CD4-positive, alpha-beta T cell (primary cell): ENCODE measurements around the gene TH. TPM values are rescaled to one million over a fixed set of nuclear protein-coding genes. Genes with fewer than 3 reads are reported as not detected.

Source experiments
- ATAC-seq: fragments of 200-7000 bp; cut with Tn5 transposase; one replicate; pipeline ENCODE4 v1.10.0; 2022; ENCODE audit warnings: mild to moderate bottlenecking; ENCODE audit not compliant: poor library complexity
- CTCF ChIA-PET: fragments of 350-600 bp; sonication (Branson Sonifier 250); formaldehyde crosslinking; loops from one replicate; lab custom pipeline; 2021; ENCODE audit warnings: antibody characterized with exemption, inconsistent platforms; lab: Charles Lee
- POLR2A ChIA-PET: fragments of 350-600 bp; sonication (Branson Sonifier 250); formaldehyde crosslinking; loops from one replicate; lab custom pipeline; 2021; ENCODE audit warnings: antibody characterized with exemption, inconsistent platforms; lab: Charles Lee
- DNase-seq, 14 experiments: peaks; one replicate each; pipeline ENCODE4 v3.0.0-alpha.2; 2013 to 2020; ENCODE audit warnings: mixed read lengths in 2 of 14
- H3K27ac ChIP-seq, 2 donors: one replicate each; pipeline versions ENCODE4 v1.5.1 to v1.7.0; 2013; ENCODE audit warnings: low read length in 2 of 2, low read depth in 1 of 2, mild to moderate bottlenecking in 1 of 2
- H3K27me3 ChIP-seq, 2 experiments: 1 replicate in 1 of 2; 2 replicates in 1 of 2; pipeline versions ENCODE4 v1.6.1 to v1.7.0; 2013; ENCODE audit warnings: low read length in 2 of 2, control low read depth in 1 of 2, mild to moderate bottlenecking in 1 of 2, moderate library complexity in 1 of 2; ENCODE audit not compliant: insufficient read depth in 2 of 2, control insufficient read depth in 1 of 2
- H3K36me3 ChIP-seq: one replicate; pipeline ENCODE4 v1.6.1; 2013; ENCODE audit warnings: low read length, control low read depth; ENCODE audit not compliant: insufficient read depth
- H3K4me1 ChIP-seq: one replicate; pipeline ENCODE4 v1.6.1; 2013; ENCODE audit warnings: low read length, control low read depth; ENCODE audit not compliant: insufficient read depth
- H3K4me3 ChIP-seq: one replicate; pipeline ENCODE4 v1.5.1; 2013; ENCODE audit warnings: mild to moderate bottlenecking, low read length, moderate library complexity
- H3K9me3 ChIP-seq, 2 experiments: 1 replicate in 1 of 2; 2 replicates in 1 of 2; pipeline versions ENCODE4 v1.6.1 to v1.7.0; 2013; ENCODE audit warnings: low read length in 2 of 2, mild to moderate bottlenecking in 2 of 2, control low read depth in 1 of 2, moderate library complexity in 1 of 2; ENCODE audit not compliant: control insufficient read depth in 1 of 2, insufficient read depth in 1 of 2
- H3K27ac Mint-ChIP-seq: one replicate; pipeline ENCODE4 v1.8.0; 2020; ENCODE audit warnings: mixed read lengths
- H3K27me3 Mint-ChIP-seq: one replicate; pipeline ENCODE4 v1.8.0; 2021; ENCODE audit warnings: mixed read lengths
- H3K36me3 Mint-ChIP-seq: one replicate; pipeline ENCODE4 v1.8.0; 2021; ENCODE audit warnings: low read depth, mixed read lengths
- H3K4me1 Mint-ChIP-seq: one replicate; pipeline ENCODE4 v1.8.0; 2021; ENCODE audit warnings: low read depth, mixed read lengths
- H3K4me3 Mint-ChIP-seq: one replicate; pipeline ENCODE4 v1.8.0; 2020; ENCODE audit warnings: mild to moderate bottlenecking, mixed read lengths
- H3K9me3 Mint-ChIP-seq: one replicate; pipeline ENCODE4 v1.8.0; 2020; ENCODE audit warnings: mixed read lengths
- intact Hi-C, 2 experiments: fragments of 100-400 bp; cut with DNase I in 1 of 2; cut with micrococcal nuclease in 1 of 2; formaldehyde crosslinking; loops; one replicate each; pipeline versions ENCODE4 v1.15.1 to v1.9.0; 2023 to 2025; cut with DNase I, micrococcal nuclease
- total RNA-seq, 174 experiments: library from RNA in 2 of 174; stranded (reverse) in 2 of 174; gene quantifications; one replicate each; pipeline ENCODE4 v1.2.3 and lab custom pipeline; 2021 to 2026
- TF ChIP-seq, protein P1 (sequence below): fragments of 200-600 bp; IDR thresholded peaks from one replicate; pipeline ENCODE4 v1.8.0; 2022; ENCODE audit warnings: antibody characterized with exemption, mild to moderate bottlenecking

Gene TH
- total RNA-seq, 2 experiments from 2014 or later, result not detected

DNA sequence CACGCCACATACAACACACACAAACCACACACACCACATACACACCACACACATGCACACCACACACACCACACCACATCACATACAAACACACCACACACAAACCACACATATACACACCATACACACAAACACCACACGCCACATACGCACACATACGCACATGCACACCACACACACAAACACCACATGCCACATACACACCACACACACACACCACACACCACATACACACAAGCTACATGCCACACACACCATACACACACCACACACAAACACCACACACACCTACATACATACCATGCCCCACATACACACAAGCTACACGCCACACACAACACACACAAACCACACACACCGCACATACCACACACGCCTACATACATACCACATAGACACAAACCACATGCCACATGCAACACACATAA is 15.7 kb upstream of the TH start:
- H3K4me1 Mint-ChIP-seq, result no peaks in the 10 kb centered on the region
- no peak for DNase-seq
- H3K27me3 ChIP-seq, result peaks cover 3 to 5% of the 10 kb centered on the region in 2 experiments
- H3K4me3 ChIP-seq, result no peak overlapping the region
- no peaks in the 10 kb centered on the region for H3K36me3 ChIP-seq
- ChIA-PET POLR2A (no interaction called here), CTCF (interaction anchor here (2.8 kb wide), 1 partner anchor 233 kb away, joined by 12 read pairs; no protein-coding TSS in a partner anchor)
- no peak overlapping the region for H3K4me3 Mint-ChIP-seq
- peaks cover 10% of the 10 kb centered on the region for H3K4me1 ChIP-seq
- H3K9me3 ChIP-seq, result no peaks in the 10 kb centered on the region
- no peak overlapping the region for H3K27ac ChIP-seq
- H3K9me3 Mint-ChIP-seq, result no peaks in the 10 kb centered on the region
- no peak overlapping the region for H3K27ac Mint-ChIP-seq
- intact Hi-C loops, result no loop called here
- TF ChIP-seq, protein P1, sequence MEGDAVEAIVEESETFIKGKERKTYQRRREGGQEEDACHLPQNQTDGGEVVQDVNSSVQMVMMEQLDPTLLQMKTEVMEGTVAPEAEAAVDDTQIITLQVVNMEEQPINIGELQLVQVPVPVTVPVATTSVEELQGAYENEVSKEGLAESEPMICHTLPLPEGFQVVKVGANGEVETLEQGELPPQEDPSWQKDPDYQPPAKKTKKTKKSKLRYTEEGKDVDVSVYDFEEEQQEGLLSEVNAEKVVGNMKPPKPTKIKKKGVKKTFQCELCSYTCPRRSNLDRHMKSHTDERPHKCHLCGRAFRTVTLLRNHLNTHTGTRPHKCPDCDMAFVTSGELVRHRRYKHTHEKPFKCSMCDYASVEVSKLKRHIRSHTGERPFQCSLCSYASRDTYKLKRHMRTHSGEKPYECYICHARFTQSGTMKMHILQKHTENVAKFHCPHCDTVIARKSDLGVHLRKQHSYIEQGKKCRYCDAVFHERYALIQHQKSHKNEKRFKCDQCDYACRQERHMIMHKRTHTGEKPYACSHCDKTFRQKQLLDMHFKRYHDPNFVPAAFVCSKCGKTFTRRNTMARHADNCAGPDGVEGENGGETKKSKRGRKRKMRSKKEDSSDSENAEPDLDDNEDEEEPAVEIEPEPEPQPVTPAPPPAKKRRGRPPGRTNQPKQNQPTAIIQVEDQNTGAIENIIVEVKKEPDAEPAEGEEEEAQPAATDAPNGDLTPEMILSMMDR, result no peak
- H3K36me3 Mint-ChIP-seq, result no peaks in the 10 kb centered on the region
- no peak for ATAC-seq
- H3K27me3 Mint-ChIP-seq, result peaks cover 21% of the 10 kb centered on the region

DNA sequence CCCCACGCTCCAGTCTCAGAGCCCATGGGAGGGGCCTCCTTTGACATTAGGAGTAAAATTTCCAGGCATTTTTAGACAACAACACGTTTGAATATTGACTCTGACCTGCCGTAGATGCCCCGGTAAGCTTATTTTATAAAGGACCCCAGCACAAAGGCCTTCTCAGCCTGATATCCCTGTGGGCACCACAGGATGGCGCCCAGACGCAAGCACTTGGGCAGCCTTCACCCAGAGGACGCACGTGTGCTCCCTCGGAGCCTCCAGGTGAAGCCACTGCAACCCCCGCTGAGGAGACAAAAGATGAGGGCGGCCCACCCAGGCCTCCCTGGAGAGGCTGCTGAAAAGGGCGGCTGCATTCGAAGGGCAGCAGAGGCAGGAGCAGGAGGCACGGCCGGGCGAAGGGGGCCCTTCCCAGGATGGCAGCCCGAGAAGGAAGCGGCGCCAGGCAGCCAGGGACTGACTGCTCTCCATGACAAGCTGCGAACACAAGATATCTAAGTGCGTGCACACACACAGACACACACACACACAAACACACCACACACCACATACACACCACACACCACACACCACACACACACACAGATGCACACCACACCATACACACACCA is 15.2 kb upstream of the TH start:
- no peak overlapping the region for H3K4me3 ChIP-seq
- ATAC-seq (peak; percentile 96), DNase-seq (peak; percentile 11 to 73 (median 37))
- H3K4me1 ChIP-seq, result peaks cover 10% of the 10 kb centered on the region
- Mint-ChIP-seq H3K4me1 (no peaks in the 10 kb centered on the region), H3K9me3 (no peaks in the 10 kb centered on the region), H3K27me3 (peaks cover 21% of the 10 kb centered on the region), H3K27ac (no peak overlapping the region), H3K4me3 (no peak overlapping the region), H3K36me3 (no peaks in the 10 kb centered on the region)
- peaks cover 3 to 5% of the 10 kb centered on the region in 2 experiments for H3K27me3 ChIP-seq
- CTCF ChIA-PET, result interaction anchor here (0.9 to 2.8 kb wide), 2 partner anchors 35 to 233 kb away, joined by 5 to 12 read pairs; no protein-coding TSS in a partner anchor
- H3K9me3 ChIP-seq, result no peaks in the 10 kb centered on the region
- intact Hi-C loops, result loop anchor here (1.0 kb wide), 1 partner anchor 234 kb away; no protein-coding TSS in a partner anchor
- no peak overlapping the region for H3K27ac ChIP-seq
- TF ChIP-seq, protein P1, result peak; percentile 52
- POLR2A ChIA-PET, result no interaction called here
- no peaks in the 10 kb centered on the region for H3K36me3 ChIP-seq

DNA sequence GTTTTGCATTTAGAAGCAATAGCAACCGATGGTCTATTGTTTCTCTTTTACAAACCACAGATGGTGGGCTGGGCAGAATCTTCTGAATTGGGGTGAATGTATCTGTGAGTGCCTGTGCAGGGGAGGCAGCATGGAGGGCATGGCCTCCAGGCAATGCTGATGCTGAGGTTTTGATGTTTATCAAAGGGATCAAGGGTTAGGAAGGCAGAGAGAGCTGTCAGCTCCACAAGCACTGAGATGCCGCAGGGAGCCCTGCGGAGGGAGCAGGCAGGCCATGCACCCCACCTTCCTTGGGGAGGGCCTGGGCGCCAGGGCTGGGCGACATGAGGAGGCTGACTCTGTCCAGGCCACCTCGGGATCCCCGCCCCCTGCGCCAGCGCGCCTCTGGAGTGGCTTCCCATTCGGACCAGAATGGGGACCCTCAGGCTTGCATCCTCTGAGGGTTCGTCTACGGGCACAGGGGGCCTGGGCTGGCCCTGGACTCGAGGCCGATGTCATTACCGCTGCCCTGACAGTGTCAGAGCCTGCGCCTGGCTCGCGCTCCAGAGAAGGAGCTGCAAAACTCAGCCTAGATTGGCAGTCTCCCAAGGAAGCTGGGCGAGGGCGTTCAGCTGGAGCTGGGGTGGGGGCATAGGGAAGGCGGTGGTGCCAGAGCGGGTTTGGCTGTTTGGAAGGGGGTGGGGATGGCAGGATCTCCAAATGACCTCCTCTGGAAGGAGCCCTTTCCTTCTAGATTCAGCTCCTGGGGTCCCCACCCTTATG is 13.9 kb upstream of the TH start:
- ChIA-PET CTCF (interaction anchor here (2.8 kb wide), 1 partner anchor 235 kb away, joined by 12 read pairs; no protein-coding TSS in a partner anchor), POLR2A (no interaction called here)
- H3K36me3 ChIP-seq, result no peaks in the 10 kb centered on the region
- TF ChIP-seq, protein P1, result no peak
- peaks cover 5% of the 10 kb centered on the region for H3K4me1 ChIP-seq
- peaks cover 3 to 5% of the 10 kb centered on the region in 2 experiments for H3K27me3 ChIP-seq
- H3K27ac ChIP-seq, result no peak overlapping the region
- Mint-ChIP-seq H3K9me3 (no peaks in the 10 kb centered on the region), H3K4me3 (no peak overlapping the region), H3K36me3 (no peaks in the 10 kb centered on the region), H3K27ac (no peak overlapping the region), H3K27me3 (peaks cover 15% of the 10 kb centered on the region), H3K4me1 (no peaks in the 10 kb centered on the region)
- H3K9me3 ChIP-seq, result no peaks in the 10 kb centered on the region
- H3K4me3 ChIP-seq, result no peak overlapping the region
- ATAC-seq (no peak), DNase-seq (no peak)
- intact Hi-C loops, result loop anchor here (1.0 kb wide), 1 partner anchor 235 kb away; no protein-coding TSS in a partner anchor
